ENCODE data around the gene ASTL.

GRCh38 chr2:96088340-96089335 lies 49.7 kb downstream of the ASTL start:
- TF ChIP-seq, protein P1, sequence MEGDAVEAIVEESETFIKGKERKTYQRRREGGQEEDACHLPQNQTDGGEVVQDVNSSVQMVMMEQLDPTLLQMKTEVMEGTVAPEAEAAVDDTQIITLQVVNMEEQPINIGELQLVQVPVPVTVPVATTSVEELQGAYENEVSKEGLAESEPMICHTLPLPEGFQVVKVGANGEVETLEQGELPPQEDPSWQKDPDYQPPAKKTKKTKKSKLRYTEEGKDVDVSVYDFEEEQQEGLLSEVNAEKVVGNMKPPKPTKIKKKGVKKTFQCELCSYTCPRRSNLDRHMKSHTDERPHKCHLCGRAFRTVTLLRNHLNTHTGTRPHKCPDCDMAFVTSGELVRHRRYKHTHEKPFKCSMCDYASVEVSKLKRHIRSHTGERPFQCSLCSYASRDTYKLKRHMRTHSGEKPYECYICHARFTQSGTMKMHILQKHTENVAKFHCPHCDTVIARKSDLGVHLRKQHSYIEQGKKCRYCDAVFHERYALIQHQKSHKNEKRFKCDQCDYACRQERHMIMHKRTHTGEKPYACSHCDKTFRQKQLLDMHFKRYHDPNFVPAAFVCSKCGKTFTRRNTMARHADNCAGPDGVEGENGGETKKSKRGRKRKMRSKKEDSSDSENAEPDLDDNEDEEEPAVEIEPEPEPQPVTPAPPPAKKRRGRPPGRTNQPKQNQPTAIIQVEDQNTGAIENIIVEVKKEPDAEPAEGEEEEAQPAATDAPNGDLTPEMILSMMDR (IDR thresholded peaks at IDR 0.05; ENCODE audit: low read depth, low read length, missing input control) = no peak
- TF ChIP-seq GABPA (IDR thresholded peaks at IDR 0.05 in 1 of 2, conservative IDR thresholded peaks at IDR 0.05 in 1 of 2) = no peak
- no peak for TF ChIP-seq YY1 (IDR thresholded peaks at IDR 0.05)

All from liver (tissue), 3 donors.